SK-N-SH treated with all-trans-retinoic acid at 6 μM for 48 hours (cell line): ENCODE measurements around the gene ZNF287.

Experiments used
- ATAC-seq: fragments of 200-7000 bp; cut with Tn5 transposase; 3 replicates; pipeline ENCODE4 v1.9.1; 2020; ENCODE audit warnings: mild to moderate bottlenecking, moderate library complexity
- ARNTL ChIP-seq: fragments of 450-650 bp; formaldehyde crosslinking; IDR thresholded peaks from 2 replicates; pipeline ENCODE4 v1.5.0; 2020; ENCODE audit warnings: low read depth, mild to moderate bottlenecking, moderate library complexity, borderline replicate concordance
- BACH2 ChIP-seq: fragments of 250-450 bp; sonication (Bioruptor Pico); IDR thresholded peaks from 2 replicates; pipeline ENCODE4 v1.9.0; 2021; ENCODE audit warnings: mild to moderate bottlenecking, borderline replicate concordance
- CREB5 ChIP-seq: fragments of 250-450 bp; sonication (Bioruptor Pico); IDR thresholded peaks from 2 replicates; pipeline ENCODE4 v1.5.1; 2020; ENCODE audit warnings: low read depth, mild to moderate bottlenecking, moderate library complexity
- CSDC2 ChIP-seq: fragments of 250-450 bp; sonication (Bioruptor Pico); IDR thresholded peaks from 2 replicates; pipeline ENCODE4 v1.5.0; 2020; ENCODE audit warnings: mild to moderate bottlenecking, moderate library complexity
- ESRRG ChIP-seq: fragments of 250-450 bp; sonication (Bioruptor Pico); IDR thresholded peaks from 2 replicates; pipeline ENCODE4 v1.6.1; 2021; ENCODE audit warnings: mild to moderate bottlenecking
- GLIS3 ChIP-seq: fragments of 250-450 bp; sonication (Bioruptor Pico); IDR thresholded peaks from 2 replicates; pipeline ENCODE4 v1.5.0; 2020; ENCODE audit warnings: mild to moderate bottlenecking, moderate library complexity
- ISL1 ChIP-seq: fragments of 250-450 bp; sonication (Bioruptor Pico); IDR thresholded peaks from 2 replicates; pipeline ENCODE4 v2.1.2; 2022; ENCODE audit warnings: mild to moderate bottlenecking, moderate library complexity
- OSR1 ChIP-seq: fragments of 250-450 bp; sonication (Bioruptor Pico); IDR thresholded peaks from 2 replicates; pipeline ENCODE4 v1.8.0; 2022; ENCODE audit warnings: moderate library complexity, mild to moderate bottlenecking, inconsistent platforms
- PATZ1 ChIP-seq: fragments of 250-450 bp; sonication (Bioruptor Pico); IDR thresholded peaks from 2 replicates; pipeline ENCODE4 v1.8.0; 2020; ENCODE audit warnings: mild to moderate bottlenecking, moderate library complexity, borderline replicate concordance
- PPARA ChIP-seq: fragments of 250-450 bp; sonication (Bioruptor Pico); IDR thresholded peaks from 2 replicates; pipeline ENCODE4 v1.5.0; 2020; ENCODE audit warnings: mild to moderate bottlenecking, borderline replicate concordance
- RARB ChIP-seq: fragments of 250-450 bp; sonication (Bioruptor Pico); IDR thresholded peaks from 2 replicates; pipeline ENCODE4 v1.8.0; 2021; ENCODE audit warnings: mild to moderate bottlenecking, moderate library complexity
- SNAI2 ChIP-seq: fragments of 250-450 bp; sonication (Bioruptor Pico); IDR thresholded peaks from 2 replicates; pipeline ENCODE4 v1.5.0; 2020; ENCODE audit warnings: mild to moderate bottlenecking, moderate library complexity
- TCF4 ChIP-seq: fragments of 250-450 bp; sonication (Bioruptor Pico); IDR thresholded peaks from 2 replicates; pipeline ENCODE4 v1.8.0; 2021; ENCODE audit warnings: mild to moderate bottlenecking, moderate library complexity, borderline replicate concordance
- TOX ChIP-seq: fragments of 250-450 bp; sonication (Bioruptor Pico); IDR thresholded peaks from 2 replicates; pipeline ENCODE4 v1.8.0; 2021; ENCODE audit warnings: mild to moderate bottlenecking, moderate library complexity, borderline replicate concordance
- TSHZ2 ChIP-seq: fragments of 250-450 bp; sonication (Bioruptor Pico); IDR thresholded peaks from 2 replicates; pipeline ENCODE4 v1.5.0; 2020; ENCODE audit warnings: mild to moderate bottlenecking, moderate library complexity
- ZNF565 ChIP-seq: fragments of 450-650 bp; formaldehyde crosslinking; conservative IDR thresholded peaks from 2 replicates; pipeline ENCODE4 v1.5.0; 2020; ENCODE audit warnings: low read depth, mild to moderate bottlenecking, moderate library complexity
- ZNF70 ChIP-seq: fragments of 450-650 bp; formaldehyde crosslinking; IDR thresholded peaks from 2 replicates; pipeline ENCODE4 v1.5.0; 2020; ENCODE audit warnings: mild to moderate bottlenecking, moderate library complexity

ZNF287 gene

GRCh38 chr17:16568541-16569357 is at the start of gene ZNF287:
TSS of gene ZNF287 (minus strand) at chr17:16569204. CDS start at chr17:16567731, 1,473 bp downstream.
- no peak for TF ChIP-seq ISL1 (CRISPR knock-in tag)
- no peak for TF ChIP-seq TCF4 (CRISPR knock-in tag)
- TF ChIP-seq OSR1 = no peak
- TF ChIP-seq ESRRG (CRISPR knock-in tag) = no peak
- no peak for TF ChIP-seq GLIS3 (CRISPR knock-in tag)
- no peak for TF ChIP-seq TOX (CRISPR knock-in tag)
- peak; percentile 99 for ATAC-seq

- TF ChIP-seq BACH2 (CRISPR knock-in tag) (no peak), ZNF565 (CRISPR knock-in tag) (no peak), PPARA (CRISPR knock-in tag) (no peak)
These were observed 48.6 kb upstream of the ZNF287 start for GRCh38 chr17:16617481-16618060.

GRCh38 chr17:16599537-16599936 is 30.5 kb upstream of the ZNF287 start:
- ATAC-seq = no peak
- TF ChIP-seq CSDC2 (CRISPR knock-in tag) = no peak
- no peak for TF ChIP-seq ZNF70 (CRISPR knock-in tag)
- TF ChIP-seq ARNTL = no peak
- no peak for TF ChIP-seq GLIS3 (CRISPR knock-in tag)
- no peak for TF ChIP-seq ISL1 (CRISPR knock-in tag)
- no peak for TF ChIP-seq TCF4 (CRISPR knock-in tag)
- TF ChIP-seq OSR1 = no peak
- TF ChIP-seq TSHZ2 (CRISPR knock-in tag) = no peak
- no peak for TF ChIP-seq SNAI2 (CRISPR knock-in tag)
- no peak for TF ChIP-seq ESRRG (CRISPR knock-in tag)
- no peak for TF ChIP-seq CREB5 (CRISPR knock-in tag)
- no peak for TF ChIP-seq BACH2 (CRISPR knock-in tag)

More at GRCh38 chr17:16617481-16618060, 48.6 kb upstream of the ZNF287 start:
- ATAC-seq = no peak

- no peak for TF ChIP-seq CSDC2 (CRISPR knock-in tag)
- TF ChIP-seq ESRRG (CRISPR knock-in tag) = no peak
- no peak for TF ChIP-seq TSHZ2 (CRISPR knock-in tag)
- TF ChIP-seq ISL1 (CRISPR knock-in tag) = no peak
- no peak for TF ChIP-seq RARB (CRISPR knock-in tag)
- no peak for TF ChIP-seq PATZ1 (CRISPR knock-in tag)
- no peak for TF ChIP-seq ZNF70 (CRISPR knock-in tag)
- TF ChIP-seq BACH2 (CRISPR knock-in tag) = no peak
- TF ChIP-seq CREB5 (CRISPR knock-in tag) = no peak
- TF ChIP-seq GLIS3 (CRISPR knock-in tag) = no peak
- ATAC-seq = no peak
These were observed 24.5 kb upstream of the ZNF287 start for GRCh38 chr17:16593356-16594102.
